Left colon (tissue), 2 donors: ENCODE data around the gene OR52I2. TPM values are rescaled to one million over a fixed set of nuclear protein-coding genes. Genes with fewer than 3 reads are reported as not detected.

Experiments used
- ATAC-seq: fragments of 200-7000 bp; cut with Tn5 transposase; one replicate; pipeline ENCODE4 v1.9.1; 2020; ENCODE audit warnings: mild to moderate bottlenecking, moderate library complexity
- DNase-seq, 2 donors: peaks; one replicate each; pipeline ENCODE4 v3.0.0-alpha.2; 2020
- intact Hi-C, 2 donors: fragments of 100-400 bp; cut with DNase I in 1 of 2; cut with micrococcal nuclease in 1 of 2; formaldehyde crosslinking; loops; one replicate each; pipeline versions ENCODE4 v1.11.2 to v1.14.0; 2022; cut with DNase I, micrococcal nuclease
- long read RNA-seq: library from polyadenylated mRNA; unstranded; transcript quantifications from one replicate; pipeline ENCODE4 v2.0.0, GENCODE V29; 2021
- total RNA-seq, 2 donors: library from RNA; stranded (reverse); fragmentation: NEBNext Ultra II Directional; extraction: Animal tissue kit (Norgen Biotek cat#: 25700); gene quantifications; one replicate each; pipeline ENCODE4 v1.2.1, GENCODE V29; 2021
- donor health status: DM: no; HTN: no; CAD: no.
- donor health status: DM: yes; HTN: yes; CAD: no.

OR52I2 gene
- not detected for total RNA-seq
- long read RNA-seq = 0 reads

GRCh38 chr11:4581443-4581842 lies at the start of gene OR52I2:
OR52I2 (plus strand) TSS chr11:4581743.
- ATAC-seq (no peak), DNase-seq (no peak)
- intact Hi-C loops = no loop called here

- peak in 1 of 2 donors; percentile 69 for DNase-seq
- peak; percentile 63 for ATAC-seq
- intact Hi-C loops = no loop called here
These were observed 41.8 kb upstream of the OR52I2 start for GRCh38 chr11:4539603-4540219.

GRCh38 chr11:4541071-4541470 lies 40.5 kb upstream of the OR52I2 start:
- no peak for ATAC-seq
- intact Hi-C loops = no loop called here

GRCh38 chr11:4543561-4543960 lies 38.0 kb upstream of the OR52I2 start:
- no peak for DNase-seq
- no peak for ATAC-seq
- intact Hi-C loops = no loop called here

More at GRCh38 chr11:4541071-4541470, 40.5 kb upstream of the OR52I2 start:
- DNase-seq = no peak

GRCh38 chr11:4544891-4545290 lies 36.7 kb upstream of the OR52I2 start, which contains the start of gene OR52M1:
OR52M1 (plus strand) TSS chr11:4545191; CDS start chr11:4545191, 0 bp downstream.
- DNase-seq (no peak), ATAC-seq (no peak)
- intact Hi-C loops = no loop called here

GRCh38 chr11:4546878-4547277 lies 34.7 kb upstream of the OR52I2 start:
- DNase-seq (no peak), ATAC-seq (peak; percentile 96)

GRCh38 chr11:4547416-4547815 lies 34.1 kb upstream of the OR52I2 start:
- no peak for DNase-seq
- intact Hi-C loops = no loop called here
- no peak for ATAC-seq

More at GRCh38 chr11:4546878-4547277, 34.7 kb upstream of the OR52I2 start:
- intact Hi-C loops = no loop called here

GRCh38 chr11:4551346-4551979 lies 30.1 kb upstream of the OR52I2 start:
- ATAC-seq (no peak), DNase-seq (no peak)
- intact Hi-C loops = no loop called here

GRCh38 chr11:4559527-4560440 lies 21.8 kb upstream of the OR52I2 start:
- intact Hi-C loops = no loop called here
- ATAC-seq (no peak), DNase-seq (no peak)

GRCh38 chr11:4560467-4560866 lies 21.1 kb upstream of the OR52I2 start:
- DNase-seq (no peak), ATAC-seq (no peak)
- intact Hi-C loops = no loop called here

- DNase-seq (no peak), ATAC-seq (peak; percentile 64)
- intact Hi-C loops = no loop called here
These were observed 16.2 kb upstream of the OR52I2 start for GRCh38 chr11:4565371-4565770.

GRCh38 chr11:4569075-4569474 lies 12.5 kb upstream of the OR52I2 start:
- DNase-seq (no peak), ATAC-seq (no peak)
- intact Hi-C loops = no loop called here

- no peak for ATAC-seq
- DNase-seq = no peak
- intact Hi-C loops = no loop called here
These were observed 4.7 kb upstream of the OR52I2 start for GRCh38 chr11:4576880-4577279.

GRCh38 chr11:4577761-4578160 lies 3.8 kb upstream of the OR52I2 start:
- DNase-seq = no peak
- ATAC-seq = peak; percentile 66

GRCh38 chr11:4578624-4579023 lies 2.9 kb upstream of the OR52I2 start:
- intact Hi-C loops = no loop called here
- DNase-seq = no peak
- no peak for ATAC-seq

More at GRCh38 chr11:4577761-4578160, 3.8 kb upstream of the OR52I2 start:
- intact Hi-C loops = no loop called here

GRCh38 chr11:4580124-4580523 lies 1.4 kb upstream of the OR52I2 start:
- intact Hi-C loops = no loop called here
- no peak for DNase-seq

GRCh38 chr11:4589017-4589416 lies 7.5 kb downstream of the OR52I2 start:
- ATAC-seq = no peak
- intact Hi-C loops = no loop called here

More at GRCh38 chr11:4580124-4580523, 1.4 kb upstream of the OR52I2 start:
- ATAC-seq = no peak

GRCh38 chr11:4593739-4594138 lies 12.2 kb downstream of the OR52I2 start, which contains the start of gene OR52I1:
OR52I1 (plus strand) TSS chr11:4594039; CDS start chr11:4594039, 0 bp downstream.
- no peak for ATAC-seq
- intact Hi-C loops = no loop called here
- DNase-seq = no peak

More at GRCh38 chr11:4589017-4589416, 7.5 kb downstream of the OR52I2 start:
- no peak for DNase-seq

- ATAC-seq (no peak), DNase-seq (no peak)
- intact Hi-C loops = no loop called here
These were observed 23.5 kb downstream of the OR52I2 start for GRCh38 chr11:4605057-4605456.
